ENCODE results near the gene PTMS. TPM values are rescaled to one million over a fixed set of nuclear protein-coding genes. Genes with fewer than 3 reads are reported as not detected.
"Not testable (repeated sequence)": the region's sequence is repeated elsewhere in the genome, so short reads cannot be mapped to it uniquely, and the experiment has no call there.

PTMS gene
- total and polyA plus RNA-seq, 2 experiments from 2014 or later: 130 to 238 TPM

GRCh38 chr12:6742834-6743233 is 23.3 kb upstream of the PTMS start:
- H3K9me3 ChIP-seq (ENCODE audit: low read depth): no peaks in the 10 kb centered on the region
- no peaks in the 10 kb centered on the region for H3K27me3 ChIP-seq (replicated peaks; ENCODE audit: insufficient read depth)
- no peak overlapping the region for H3K4me2 ChIP-seq (ENCODE audit: unreplicated experiment)
- H3K36me3 ChIP-seq (ENCODE audit: low read depth): peaks cover 6% of the 10 kb centered on the region; the same call in 1 of the 2 replicates
- H3K9me2 ChIP-seq (ENCODE audit: insufficient read depth): no peaks in the 10 kb centered on the region
- H3K4me3 ChIP-seq: no peak overlapping the region
- peaks cover 28% of the 10 kb centered on the region for H3F3A ChIP-seq (ENCODE audit: insufficient read depth)
- DNase-seq: no peak
- TF ChIP-seq EZH2phosphoT487 (IDR thresholded peaks at IDR 0.05; ENCODE audit: insufficient read depth, low read depth) (no peak), EZH2 (IDR thresholded peaks at IDR 0.05; ENCODE audit: insufficient read depth, poor library complexity, severe bottlenecking) (no peak)
- in situ Hi-C loops (cut with MboI): no loop called here
- H3K27ac ChIP-seq: no peak overlapping the region
- H4K20me1 ChIP-seq (ENCODE audit: insufficient read depth): no peaks in the 10 kb centered on the region
- no peak overlapping the region for H3K9ac ChIP-seq
- H2AFZ ChIP-seq: no peak overlapping the region
- 87 to 90% methylated on average over 3 of the region's 3 CpGs for WGBS, 2 experiments (ENCODE audit: low coverage in 1 of 2, low lambda C conversion rate in 2 of 2, missing lambda C conversion rate in 2 of 2)
- no peaks in the 10 kb centered on the region for H3K4me1 ChIP-seq (ENCODE audit: insufficient read depth)
- H3K79me2 ChIP-seq (ENCODE audit: insufficient read depth): no peaks in the 10 kb centered on the region

GRCh38 chr12:6743300-6743699 is 22.9 kb upstream of the PTMS start:
- H3K79me2 ChIP-seq (ENCODE audit: insufficient read depth); H3K27me3 ChIP-seq (replicated peaks; ENCODE audit: insufficient read depth); H3K9me2 ChIP-seq (ENCODE audit: insufficient read depth); DNase-seq; H4K20me1 ChIP-seq (ENCODE audit: insufficient read depth); H3K27ac ChIP-seq; H2AFZ ChIP-seq; H3K4me3 ChIP-seq; in situ Hi-C loops (cut with MboI); H3K9me3 ChIP-seq (ENCODE audit: low read depth); H3K4me1 ChIP-seq (ENCODE audit: insufficient read depth); H3K4me2 ChIP-seq (ENCODE audit: unreplicated experiment); H3K9ac ChIP-seq: not testable (repeated sequence)
- 69 to 71% methylated on average over 7 of the region's 7 CpGs for WGBS, 2 experiments (ENCODE audit: low coverage in 1 of 2, low lambda C conversion rate in 2 of 2, missing lambda C conversion rate in 2 of 2)
- Histone ChIP-seq H3K36me3 (ENCODE audit: low read depth) (peaks cover 11% of the 10 kb centered on the region; the same call in 1 of the 2 replicates), H3F3A (ENCODE audit: insufficient read depth) (peaks cover 28% of the 10 kb centered on the region)

GRCh38 chr12:6745741-6746525 is 20.2 kb upstream of the PTMS start:
- in situ Hi-C loops (cut with MboI): no loop called here
- Histone ChIP-seq H3K27ac (no peak overlapping the region), H3K4me1 (ENCODE audit: insufficient read depth) (no peaks in the 10 kb centered on the region), H3F3A (ENCODE audit: insufficient read depth) (peaks cover 28% of the 10 kb centered on the region), H3K9ac (no peak overlapping the region), H3K4me2 (ENCODE audit: unreplicated experiment) (no peak overlapping the region), H3K9me2 (ENCODE audit: insufficient read depth) (no peaks in the 10 kb centered on the region), H4K20me1 (ENCODE audit: insufficient read depth) (no peaks in the 10 kb centered on the region), H3K27me3 (replicated peaks; ENCODE audit: insufficient read depth) (no peaks in the 10 kb centered on the region), H3K9me3 (ENCODE audit: low read depth) (no peaks in the 10 kb centered on the region), H3K4me3 (no peak overlapping the region), H3K79me2 (ENCODE audit: insufficient read depth) (peaks cover 18% of the 10 kb centered on the region), H2AFZ (no peak overlapping the region), H3K36me3 (ENCODE audit: low read depth) (peaks cover 29% of the 10 kb centered on the region)
- 65 to 70% methylated on average over 13 of the region's 13 CpGs for WGBS, 2 experiments (ENCODE audit: low coverage in 1 of 2, low lambda C conversion rate in 2 of 2, missing lambda C conversion rate in 2 of 2)
- TF ChIP-seq EZH2phosphoT487 (IDR thresholded peaks at IDR 0.05; ENCODE audit: insufficient read depth, low read depth) (no peak), EZH2 (IDR thresholded peaks at IDR 0.05; ENCODE audit: insufficient read depth, poor library complexity, severe bottlenecking) (no peak)
- DNase-seq: peak; percentile 22

GRCh38 chr12:6747216-6747615 is 18.9 kb upstream of the PTMS start:
- Histone ChIP-seq H3K79me2 (ENCODE audit: insufficient read depth) (peaks cover 31% of the 10 kb centered on the region), H3K27ac (no peak overlapping the region), H4K20me1 (ENCODE audit: insufficient read depth) (no peaks in the 10 kb centered on the region), H3K9ac (no peak overlapping the region), H3F3A (ENCODE audit: insufficient read depth) (peaks cover 28% of the 10 kb centered on the region), H3K4me1 (ENCODE audit: insufficient read depth) (peaks cover 5% of the 10 kb centered on the region; the same call in 1 of the 2 replicates), H3K4me3 (no peak overlapping the region), H3K27me3 (replicated peaks; ENCODE audit: insufficient read depth) (no peaks in the 10 kb centered on the region), H2AFZ (no peak overlapping the region), H3K9me2 (ENCODE audit: insufficient read depth) (no peaks in the 10 kb centered on the region), H3K4me2 (ENCODE audit: unreplicated experiment) (no peak overlapping the region), H3K9me3 (ENCODE audit: low read depth) (no peaks in the 10 kb centered on the region), H3K36me3 (ENCODE audit: low read depth) (peaks cover 29% of the 10 kb centered on the region)
- DNase-seq: no peak
- in situ Hi-C loops (cut with MboI): no loop called here
- TF ChIP-seq EZH2phosphoT487 (IDR thresholded peaks at IDR 0.05; ENCODE audit: insufficient read depth, low read depth) (no peak), EZH2 (IDR thresholded peaks at IDR 0.05; ENCODE audit: insufficient read depth, poor library complexity, severe bottlenecking) (no peak)
- WGBS, 2 experiments (ENCODE audit: low coverage in 1 of 2, low lambda C conversion rate in 2 of 2, missing lambda C conversion rate in 2 of 2): 73 to 79% methylated on average over 4 of the region's 4 CpGs

Measured in GM23248 (cell line).